HG03439 (cell line): Measurements from ENCODE around the gene ANK3.

Experiments used
- ATAC-seq: cut with Tn5 transposase; IDR thresholded peaks from one replicate; pipeline ENCODE4 v1.9.1; 2021; ENCODE audit warnings: mild to moderate bottlenecking, moderate library complexity; ENCODE audit not compliant: unreplicated experiment

Gene ANK3

GRCh38 chr10:60188548-60188947 is 201.1 kb downstream of the ANK3 start:
- no peak for ATAC-seq

DNA sequence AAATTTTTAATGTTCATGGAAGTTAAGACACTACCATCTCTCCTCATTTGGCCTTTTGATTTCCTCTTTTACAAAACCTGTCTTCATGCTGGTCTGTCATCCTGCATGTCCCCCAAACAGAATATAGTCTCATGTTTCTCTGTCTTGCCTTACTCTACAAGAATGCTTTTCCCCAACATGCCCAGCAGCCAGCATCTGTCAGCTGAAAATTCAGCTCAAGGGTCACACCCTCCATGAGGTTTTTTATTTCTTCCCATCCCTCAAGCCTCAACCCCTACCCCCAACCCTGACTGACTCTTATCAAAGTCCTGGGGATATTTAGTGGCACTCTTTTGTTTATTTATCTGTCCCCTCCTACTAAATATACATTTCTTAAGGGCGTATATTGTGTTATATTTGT is 202.0 kb downstream of the ANK3 start:
- no peak for ATAC-seq

- no peak for ATAC-seq
Measured at GRCh38 chr10:60186315-60187071, 203.2 kb downstream of the ANK3 start.

- ATAC-seq: no peak
Measured at GRCh38 chr10:60185421-60185820, 204.3 kb downstream of the ANK3 start.

DNA sequence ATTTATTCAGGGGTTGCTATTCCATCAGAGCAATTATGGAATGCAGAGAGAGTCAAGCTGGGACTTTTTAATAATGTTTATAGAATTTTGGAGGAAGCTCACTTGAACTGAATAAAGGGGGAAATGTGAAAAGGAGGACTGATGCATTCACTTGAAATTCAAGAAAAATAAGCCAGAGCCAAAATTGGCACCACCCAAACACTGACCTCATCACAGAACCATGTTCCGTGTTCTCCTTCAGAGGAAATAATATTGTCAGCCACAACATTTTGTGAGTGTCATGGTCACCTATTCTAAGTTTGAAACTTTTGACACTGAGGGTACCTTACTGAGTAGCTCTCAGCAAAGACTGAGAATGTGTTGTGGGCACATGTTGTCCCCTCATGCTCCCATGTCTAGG is 207.0 kb downstream of the ANK3 start:
- no peak for ATAC-seq

DNA sequence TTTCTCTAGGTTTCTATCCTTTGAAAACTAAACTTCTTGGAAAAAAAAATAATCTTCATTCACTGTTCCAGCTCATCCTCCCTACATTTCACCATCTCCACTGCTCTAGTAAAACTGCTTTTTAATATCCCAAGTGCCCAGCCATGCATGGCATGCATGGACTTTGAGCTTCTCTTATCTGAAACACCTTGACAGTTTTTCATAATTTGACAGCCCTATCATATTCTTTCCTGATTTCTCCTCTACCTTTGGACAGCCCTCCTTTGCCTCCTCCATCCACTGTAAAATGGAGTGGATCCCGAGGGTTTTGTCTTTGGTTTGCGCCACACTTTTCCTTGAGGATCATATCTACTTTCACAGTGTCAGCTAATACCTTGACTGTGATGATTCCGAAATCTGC is 212.8 kb downstream of the ANK3 start:
- ATAC-seq: no peak

DNA sequence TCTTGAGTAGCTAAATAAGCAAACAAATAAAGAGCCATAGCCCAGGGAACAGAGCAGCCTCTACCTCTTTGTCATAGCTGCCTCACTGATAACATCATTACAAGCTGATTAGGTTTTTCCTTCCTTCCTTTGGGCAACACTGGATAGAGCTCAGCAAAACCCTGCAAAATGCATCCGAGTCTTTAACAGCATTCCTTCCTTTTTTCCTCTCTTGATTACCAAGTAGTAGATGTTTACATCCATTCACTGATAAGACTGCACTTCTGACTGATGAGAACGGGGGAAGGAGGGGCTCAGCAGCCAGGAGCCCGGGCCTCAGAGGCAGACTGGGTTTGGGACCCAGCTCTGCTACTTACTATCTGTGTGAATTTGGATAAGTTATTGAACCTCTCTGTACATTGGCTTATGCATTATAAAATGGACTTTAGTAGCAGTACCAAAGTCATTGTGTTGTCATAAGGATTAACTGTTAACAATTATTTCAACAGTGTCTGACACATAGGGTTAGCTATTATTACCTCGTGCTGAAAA is 214.2 kb downstream of the ANK3 start:
- ATAC-seq: no peak

GRCh38 chr10:60172363-60172990 is 217.2 kb downstream of the ANK3 start:
- no peak for ATAC-seq

GRCh38 chr10:60171436-60172013 is 218.2 kb downstream of the ANK3 start:
- no peak for ATAC-seq

DNA sequence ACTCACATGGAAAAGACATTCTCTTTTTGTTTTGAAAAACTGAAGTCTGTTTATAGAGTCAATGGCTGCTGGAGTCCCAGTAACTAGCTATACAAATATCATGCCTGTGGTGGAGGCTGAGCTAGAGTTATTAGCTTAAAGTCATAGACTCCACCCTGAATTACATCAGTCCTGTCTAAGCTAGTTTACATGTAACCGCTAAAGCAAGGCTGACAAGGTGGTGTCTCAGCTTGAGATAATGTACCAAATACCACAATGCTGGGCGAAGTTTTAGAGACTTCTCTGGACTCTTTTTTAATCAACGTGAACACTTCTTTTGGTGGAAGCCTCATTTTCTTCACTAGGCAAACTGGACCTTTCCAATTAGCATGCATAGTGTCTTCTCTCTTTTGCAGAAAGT is 219.4 kb downstream of the ANK3 start:
- no peak for ATAC-seq

DNA sequence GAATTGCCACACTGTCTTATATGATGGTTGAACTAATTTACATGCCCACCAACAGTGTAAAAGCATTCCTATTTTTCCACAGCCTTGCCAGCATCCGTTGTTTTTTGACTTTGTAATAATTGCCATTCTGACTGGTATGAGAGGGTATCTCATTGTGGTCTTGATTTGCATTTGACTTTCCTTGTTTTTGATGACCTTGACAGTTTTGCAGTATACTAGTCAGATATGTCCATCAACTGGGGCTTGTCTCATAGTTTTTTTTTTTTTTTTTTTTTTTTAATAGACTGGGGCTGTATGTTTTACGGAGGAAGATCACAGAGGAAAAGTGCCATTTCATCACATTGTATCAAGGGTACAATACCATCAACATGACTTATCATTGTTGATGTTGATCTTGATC is 220.6 kb downstream of the ANK3 start:
- ATAC-seq: no peak

- no peak for ATAC-seq
Measured at GRCh38 chr10:60167050-60167449, 222.6 kb downstream of the ANK3 start.

DNA sequence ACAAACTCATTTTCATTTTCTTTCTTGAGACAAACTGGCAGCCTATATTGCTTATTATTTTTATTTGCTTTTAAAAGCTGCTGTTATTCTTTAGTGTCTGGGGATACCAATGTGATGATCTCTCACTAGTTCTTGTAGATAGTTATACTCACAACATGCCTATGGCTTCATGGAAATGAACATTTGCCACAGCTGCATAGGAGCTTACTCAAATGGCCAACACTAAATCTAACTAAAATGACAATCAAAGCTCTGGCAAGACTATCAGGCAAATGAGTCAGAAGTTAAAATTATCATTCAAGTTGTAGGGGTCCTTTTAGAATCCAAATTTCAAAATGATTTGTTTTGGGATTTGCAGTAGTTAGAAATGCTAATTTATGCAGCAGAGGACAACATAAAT is 225.9 kb downstream of the ANK3 start:
- ATAC-seq: no peak

DNA sequence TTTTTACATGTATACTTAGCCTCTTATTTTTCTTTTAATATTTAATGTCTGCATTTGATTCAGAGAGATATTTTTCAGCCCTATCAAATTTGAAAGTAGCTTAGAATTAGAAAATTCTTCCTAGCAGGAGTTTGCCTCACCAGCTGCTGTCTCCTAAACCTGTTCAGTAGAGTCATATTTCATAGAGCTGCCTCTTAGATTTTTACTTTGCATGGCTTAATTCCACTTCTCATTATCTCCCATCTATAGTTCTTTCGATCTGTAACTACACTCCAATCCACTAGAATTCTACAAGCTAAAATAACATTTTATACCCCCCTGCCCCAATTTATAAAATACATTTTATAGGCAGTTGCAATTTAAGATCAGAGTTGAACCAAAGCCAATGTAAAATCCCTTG is 227.0 kb downstream of the ANK3 start:
- ATAC-seq: no peak

DNA sequence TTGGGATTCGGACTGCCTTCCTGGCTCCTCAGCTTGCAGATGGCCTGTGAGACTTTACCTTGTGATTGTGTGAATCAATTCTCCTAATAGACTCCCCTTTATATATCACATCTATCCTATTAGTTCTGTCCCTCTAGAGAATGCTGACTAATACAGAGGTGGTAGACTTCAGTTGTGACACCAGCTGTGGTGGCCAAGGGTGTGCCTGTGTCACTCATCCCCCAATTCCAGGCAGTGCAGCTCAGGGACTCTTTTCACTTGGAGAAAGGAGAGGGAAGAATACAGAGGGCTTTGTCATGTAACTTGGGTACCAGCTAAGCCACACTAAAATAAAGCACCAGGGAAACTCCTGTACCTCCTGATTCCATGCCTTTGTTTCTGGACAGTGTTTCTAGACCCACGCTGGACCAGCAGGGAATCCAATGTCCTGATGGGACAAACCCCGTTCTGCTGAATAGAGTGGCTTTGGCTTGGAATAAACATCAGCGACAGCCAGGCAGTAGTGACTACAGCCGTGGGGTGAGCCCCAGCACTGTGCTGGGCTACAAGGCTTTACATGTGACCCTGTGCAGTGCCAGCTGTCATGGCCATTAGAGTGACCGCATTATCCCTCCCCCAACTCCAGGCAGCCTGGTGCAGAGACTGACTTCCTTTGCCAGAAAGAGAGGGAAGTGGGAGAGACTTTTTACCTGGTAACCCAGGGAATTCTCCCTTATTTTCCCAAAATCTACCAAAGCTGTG is 233.6 kb downstream of the ANK3 start:
- ATAC-seq: no peak

GRCh38 chr10:60155099-60155877 is 234.4 kb downstream of the ANK3 start:
- ATAC-seq: no peak

GRCh38 chr10:60149003-60149402 is 240.7 kb downstream of the ANK3 start:
- ATAC-seq: no peak

DNA sequence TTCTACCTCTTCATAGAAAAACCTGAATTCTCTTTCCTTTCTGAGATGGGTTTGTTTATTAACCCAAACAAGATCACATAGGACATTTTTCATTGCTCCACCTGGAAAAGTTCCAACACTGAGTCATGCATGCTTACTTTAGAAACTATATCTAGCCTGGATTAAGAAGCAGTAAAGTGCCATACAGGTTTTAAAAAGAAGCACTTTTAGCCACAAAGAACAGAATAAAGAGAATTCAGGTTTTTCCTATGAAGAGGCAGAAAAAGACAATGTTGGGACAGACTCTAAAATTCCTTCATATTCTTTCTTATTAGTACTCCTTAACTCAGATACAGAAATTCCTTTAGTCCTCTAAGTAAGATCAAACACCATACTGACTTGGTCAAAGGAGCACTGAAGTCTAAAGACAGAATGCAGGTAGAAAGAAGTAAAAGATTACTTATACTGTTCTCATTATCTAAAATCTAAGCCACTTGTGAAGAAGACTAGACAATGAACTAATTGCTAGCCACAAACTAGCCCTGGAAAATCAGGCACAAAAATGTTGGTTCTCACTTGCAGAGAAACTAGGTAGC is 241.3 kb downstream of the ANK3 start:
- no peak for ATAC-seq

DNA sequence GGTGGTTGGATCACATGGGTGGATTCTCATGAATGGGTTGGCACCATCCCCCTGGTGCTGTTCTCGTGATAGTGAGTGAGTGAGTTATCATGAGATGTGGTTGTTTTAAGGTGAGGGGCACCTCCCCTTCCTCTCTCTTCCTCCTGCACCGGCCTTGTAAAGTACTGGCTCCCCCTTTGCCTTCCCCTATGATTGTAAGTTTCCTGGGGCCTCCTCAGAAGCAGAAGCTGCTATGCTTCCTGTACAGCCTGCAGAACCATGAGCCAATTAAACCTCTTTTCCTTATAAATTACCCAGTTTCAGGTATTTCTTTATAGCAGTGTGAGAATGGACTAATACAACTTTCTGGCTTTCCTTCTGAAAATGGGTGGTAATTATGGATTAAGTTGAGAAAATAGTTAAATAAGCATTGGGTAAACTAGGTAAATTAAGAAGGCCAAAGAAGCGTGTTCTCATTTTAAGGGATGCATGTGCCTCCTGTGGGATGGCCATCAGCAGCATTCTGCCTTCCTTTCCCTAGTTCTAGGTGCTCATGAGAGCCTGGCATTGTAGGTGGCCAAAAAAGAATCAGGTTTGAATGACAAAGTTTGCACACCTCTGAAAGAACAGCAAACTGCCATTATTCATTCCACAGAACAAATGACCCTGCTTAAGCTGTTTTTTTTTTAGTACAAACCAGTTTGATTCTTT is 242.0 kb downstream of the ANK3 start:
- no peak for ATAC-seq

GRCh38 chr10:60147025-60147424 is 242.7 kb downstream of the ANK3 start:
- ATAC-seq: no peak
